ENCODE results near the gene CAPN14. TPM values are rescaled to one million over a fixed set of nuclear protein-coding genes. Genes with fewer than 3 reads are reported as not detected.
A peak's percentile ranks its signal among the peaks of the same experiment; 100 is the strongest.

The CAPN14 gene
- total RNA-seq, 1 experiment from 2014 or later = 0.42 TPM

DNA sequence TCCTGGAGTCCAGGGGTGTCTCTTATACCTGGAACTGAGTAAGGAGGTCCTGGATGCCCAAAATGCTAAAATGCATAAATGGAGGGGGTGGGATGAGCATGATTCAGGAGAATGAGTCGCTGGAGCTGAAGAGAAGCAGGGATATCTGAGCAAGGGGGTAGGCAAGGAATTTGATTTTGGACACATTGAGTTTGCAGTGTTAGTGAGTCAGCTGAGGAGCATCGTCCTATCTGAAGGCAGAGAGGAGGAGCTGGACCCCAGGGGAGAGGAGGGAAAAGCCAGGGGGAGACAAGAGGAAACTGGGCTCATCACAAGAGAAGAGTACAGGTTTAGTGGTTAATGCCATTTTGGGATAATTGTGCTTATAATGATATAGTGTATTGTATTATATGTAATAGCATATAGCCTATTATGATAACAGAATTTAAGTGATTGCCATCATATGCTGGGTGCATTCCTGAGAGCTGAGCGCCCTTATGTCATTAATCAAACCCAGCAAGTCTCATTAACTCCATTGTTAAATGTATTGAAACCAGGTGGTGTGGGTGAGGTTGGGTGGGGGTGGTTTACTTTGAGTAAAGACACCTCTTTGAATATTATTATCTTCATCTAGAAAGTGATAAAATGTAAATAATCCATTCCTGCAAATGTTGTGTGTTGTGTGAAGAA, 29.0 kb upstream of the CAPN14 start:
- in situ Hi-C loops (cut with HindIII; ENCODE audit: low pct_unique_long_range_greater_than_20kb, low sequenced_read_pairs) = no loop called here

DNA sequence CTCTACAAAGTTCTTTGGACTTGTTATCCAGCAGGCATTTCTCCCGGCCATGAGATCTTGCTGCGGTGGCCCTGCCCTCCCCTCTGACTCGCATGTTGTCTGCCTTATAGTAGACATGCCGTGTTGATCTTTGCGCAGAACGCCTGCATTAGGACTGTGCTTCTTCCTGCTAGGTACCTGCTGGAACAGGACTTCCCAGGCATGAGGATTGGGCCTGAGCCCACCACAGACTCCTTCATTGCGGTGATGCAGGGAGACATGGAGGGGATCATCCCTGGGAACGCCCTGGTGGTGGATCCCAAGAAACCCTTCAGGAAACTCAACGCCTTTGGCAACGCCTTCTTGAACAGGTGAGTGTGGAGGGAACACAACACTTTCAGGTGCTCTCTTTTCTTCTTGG, 26.8 kb upstream of the CAPN14 start:
- DNase-seq (ENCODE audit: low read depth, low spot score) = no peak
- in situ Hi-C loops (cut with HindIII; ENCODE audit: low pct_unique_long_range_greater_than_20kb, low sequenced_read_pairs) = no loop called here

More for the DNA sequence above, 29.0 kb upstream of the CAPN14 start:
- no peak for DNase-seq (ENCODE audit: low read depth, low spot score)

DNA sequence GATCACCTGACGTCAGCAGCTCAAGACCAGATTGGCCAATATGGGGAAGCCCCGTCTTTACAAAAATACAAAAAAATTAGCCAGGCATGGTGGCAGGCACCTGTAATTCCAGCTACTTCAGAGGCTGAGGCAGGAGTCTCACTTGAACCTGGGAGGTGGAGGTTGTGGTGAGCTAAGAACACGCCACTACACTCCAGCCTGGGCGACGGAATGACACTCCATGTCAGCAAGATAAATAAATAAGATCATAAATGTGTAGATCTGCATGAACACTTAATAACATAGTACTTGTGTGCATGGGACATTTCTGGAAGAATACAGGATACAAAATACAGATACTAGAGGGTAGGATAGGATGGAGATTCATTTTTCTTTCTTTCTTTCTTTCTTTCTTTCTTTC, 25.7 kb upstream of the CAPN14 start:
- no peak for DNase-seq (ENCODE audit: low read depth, low spot score)
- in situ Hi-C loops (cut with HindIII; ENCODE audit: low pct_unique_long_range_greater_than_20kb, low sequenced_read_pairs) = no loop called here

DNA sequence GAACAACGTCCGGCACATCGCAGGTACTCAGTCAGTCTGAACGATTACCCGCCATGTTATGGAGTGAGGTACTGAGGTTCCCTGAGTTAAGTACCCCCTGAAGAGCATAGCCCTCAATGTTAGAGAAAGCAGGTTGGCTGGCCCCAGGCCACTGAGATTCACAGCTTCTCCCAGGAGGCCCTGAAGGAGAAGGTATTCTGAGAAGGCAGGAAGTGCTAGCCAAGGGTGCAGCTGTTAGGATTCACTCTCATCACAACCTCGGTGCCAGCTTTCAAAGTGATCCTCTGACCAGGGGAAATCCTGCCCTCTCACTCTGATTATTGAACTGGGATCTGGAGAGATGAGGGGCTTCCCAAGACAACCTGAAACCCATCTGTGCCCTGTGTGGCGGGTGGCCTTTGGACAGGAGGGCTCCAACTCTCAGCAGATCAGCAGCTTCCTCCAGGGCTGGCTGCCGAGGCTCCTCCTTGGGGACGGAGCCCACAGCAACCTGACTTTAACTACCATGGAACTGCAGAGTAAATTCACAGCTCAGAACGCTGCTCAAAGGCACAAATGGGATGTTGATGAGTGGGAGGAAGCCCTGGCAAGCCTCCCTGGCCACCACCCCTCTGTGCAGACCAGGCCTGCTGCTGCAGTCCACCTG, 24.4 kb upstream of the CAPN14 start:
- in situ Hi-C loops (cut with HindIII; ENCODE audit: low pct_unique_long_range_greater_than_20kb, low sequenced_read_pairs) = no loop called here
- no peak for DNase-seq (ENCODE audit: low read depth, low spot score)

DNA sequence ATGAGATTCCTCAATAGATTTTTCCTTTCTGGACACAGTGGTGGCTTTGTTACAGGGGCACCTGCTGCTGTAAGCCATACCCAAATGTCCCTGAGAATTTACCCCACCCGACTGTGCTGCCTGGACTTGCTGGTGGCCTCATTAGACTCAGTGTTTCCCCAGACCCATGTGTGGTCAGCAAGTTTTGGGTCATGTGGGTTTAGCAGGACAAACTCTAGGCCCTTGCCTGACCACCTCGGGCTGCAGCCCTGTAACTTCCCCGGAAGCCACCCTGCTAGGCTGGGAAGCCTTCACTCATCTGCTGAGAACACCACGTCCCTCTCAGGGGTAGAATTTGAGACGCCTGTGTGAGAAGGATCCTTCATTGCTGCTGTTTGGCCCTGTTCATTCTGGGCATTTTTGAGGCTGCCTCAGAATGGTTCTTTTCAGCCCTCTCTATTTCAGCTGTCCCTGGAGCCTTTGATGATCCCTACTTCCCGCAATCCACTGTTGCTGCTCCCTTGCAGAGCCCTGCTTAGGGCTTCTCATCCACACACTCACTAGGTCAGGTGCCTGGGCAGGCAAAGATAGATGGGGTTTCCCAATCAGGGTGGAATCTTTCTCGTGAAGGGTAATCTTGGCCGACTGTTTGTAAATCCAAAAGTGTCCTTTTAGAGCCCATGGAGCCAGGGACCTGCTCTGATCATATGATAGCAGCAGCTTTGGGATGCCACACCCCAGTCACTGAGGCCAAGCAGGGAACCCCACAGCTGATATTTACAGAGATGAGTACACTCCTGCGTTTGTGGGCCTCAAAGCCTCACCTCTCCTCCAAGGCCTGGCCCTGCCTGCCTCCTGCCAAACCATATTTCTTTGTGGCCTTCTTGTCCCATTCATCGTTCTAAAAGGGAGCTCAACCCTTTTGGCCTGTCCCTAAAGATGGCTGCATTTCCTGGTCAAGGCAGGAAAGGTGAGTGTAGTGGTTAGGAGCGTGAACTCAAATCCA, 23.4 kb upstream of the CAPN14 start:
- in situ Hi-C loops (cut with HindIII; ENCODE audit: low pct_unique_long_range_greater_than_20kb, low sequenced_read_pairs) = no loop called here
- no peak for DNase-seq (ENCODE audit: low read depth, low spot score)

DNA sequence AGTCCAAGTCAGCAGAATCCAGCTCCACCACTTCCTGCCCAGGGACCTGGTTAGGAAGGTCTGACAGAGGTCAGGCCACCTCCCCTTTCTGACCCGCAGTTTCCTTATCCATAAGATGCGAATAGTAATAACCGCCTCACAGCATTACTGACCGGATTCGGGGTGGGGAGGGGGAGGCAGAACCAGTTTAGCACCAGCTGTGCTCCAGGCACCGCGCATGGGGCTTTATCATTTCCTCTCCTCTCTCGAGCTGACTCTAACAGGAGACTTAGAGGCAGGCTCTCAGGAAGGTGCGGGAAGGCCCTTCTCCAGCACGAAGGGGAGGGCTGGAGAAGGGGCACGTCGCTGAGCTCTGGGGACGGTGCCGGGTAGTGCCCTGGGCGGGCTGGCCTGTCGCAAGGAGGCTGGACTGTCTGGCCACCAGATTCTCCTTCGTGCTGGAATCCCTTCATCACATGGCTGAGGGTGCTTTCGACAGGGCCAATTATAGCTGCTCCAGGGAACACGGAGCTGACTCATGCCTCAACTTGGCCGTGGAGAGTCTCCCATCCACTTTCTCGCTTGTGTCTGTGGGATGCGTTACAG, 22.4 kb upstream of the CAPN14 start:
- no peak for DNase-seq (ENCODE audit: low read depth, low spot score)
- in situ Hi-C loops (cut with HindIII; ENCODE audit: low pct_unique_long_range_greater_than_20kb, low sequenced_read_pairs) = no loop called here

DNA sequence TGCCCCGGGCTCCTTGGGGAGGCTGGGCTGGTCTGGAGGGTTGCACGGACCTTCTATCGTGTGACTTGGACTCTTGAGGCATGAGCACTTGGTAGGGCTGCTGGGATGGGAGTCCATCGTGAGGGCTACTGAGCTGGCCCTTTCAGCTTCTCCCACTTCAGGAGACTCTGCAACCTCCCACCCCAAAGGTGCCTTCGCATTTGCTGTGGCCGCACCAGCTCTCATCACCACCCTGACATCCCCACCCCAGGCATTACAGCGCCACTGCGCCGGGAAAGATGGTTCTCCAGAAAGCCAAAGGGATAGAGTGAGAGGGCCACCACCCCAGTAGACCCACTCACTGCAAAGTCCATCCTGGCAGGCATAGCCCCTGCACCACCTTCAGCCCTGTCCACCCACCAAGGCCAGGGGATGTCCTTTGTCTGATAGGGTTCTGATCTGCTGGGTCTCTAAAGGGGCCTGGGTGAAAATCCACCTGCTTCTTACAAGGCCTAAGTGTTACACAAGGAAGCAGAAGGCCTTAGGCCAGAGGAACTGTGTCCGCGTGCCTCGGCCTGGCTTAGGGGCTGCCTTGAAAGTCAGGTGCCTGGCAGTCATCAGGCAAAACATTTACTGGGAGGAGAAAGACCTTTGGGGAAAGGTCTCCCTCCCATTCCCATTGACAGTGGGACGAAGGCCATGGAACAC, 21.7 kb upstream of the CAPN14 start:
- no peak for DNase-seq (ENCODE audit: low read depth, low spot score)
- in situ Hi-C loops (cut with HindIII; ENCODE audit: low pct_unique_long_range_greater_than_20kb, low sequenced_read_pairs) = no loop called here

DNA sequence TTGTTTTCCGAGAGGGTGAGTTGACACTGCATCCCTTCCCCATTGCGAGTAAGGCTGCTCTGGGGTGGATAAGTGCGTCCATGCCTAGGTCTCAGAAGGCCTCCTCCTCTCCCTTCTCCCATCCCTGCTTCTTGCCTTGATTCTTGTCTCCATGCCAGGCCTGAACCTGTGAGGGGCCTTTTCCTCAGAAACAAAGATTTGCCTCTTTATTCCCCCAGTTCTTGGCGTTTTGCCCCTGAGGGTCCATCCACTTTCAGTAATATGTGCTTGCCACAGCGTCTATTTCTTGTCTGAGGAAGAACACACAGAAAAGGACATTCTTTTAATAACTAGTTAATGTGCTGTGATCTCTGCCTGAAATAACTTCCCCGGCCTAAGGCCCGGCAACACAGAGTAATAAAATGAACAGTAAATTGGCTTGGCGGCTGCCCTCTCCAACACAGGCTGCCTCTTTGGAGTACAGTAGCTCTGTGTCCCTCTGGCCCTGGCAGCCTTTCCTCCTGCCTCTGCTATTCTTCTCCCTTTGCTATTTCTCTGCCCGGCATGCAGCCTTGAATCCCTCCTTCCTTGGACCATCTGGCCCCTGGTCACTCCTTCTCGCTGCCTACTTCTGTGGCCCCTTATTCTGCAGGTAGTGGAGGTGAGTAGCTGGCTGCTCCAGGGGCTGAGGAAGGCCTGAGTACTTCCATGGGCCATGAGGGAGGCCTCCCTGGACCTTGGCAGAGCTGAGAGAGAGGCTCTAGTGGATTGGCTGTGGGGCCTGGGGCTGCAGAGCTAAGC, 21.0 kb upstream of the CAPN14 start:
- in situ Hi-C loops (cut with HindIII; ENCODE audit: low pct_unique_long_range_greater_than_20kb, low sequenced_read_pairs) = no loop called here

DNA sequence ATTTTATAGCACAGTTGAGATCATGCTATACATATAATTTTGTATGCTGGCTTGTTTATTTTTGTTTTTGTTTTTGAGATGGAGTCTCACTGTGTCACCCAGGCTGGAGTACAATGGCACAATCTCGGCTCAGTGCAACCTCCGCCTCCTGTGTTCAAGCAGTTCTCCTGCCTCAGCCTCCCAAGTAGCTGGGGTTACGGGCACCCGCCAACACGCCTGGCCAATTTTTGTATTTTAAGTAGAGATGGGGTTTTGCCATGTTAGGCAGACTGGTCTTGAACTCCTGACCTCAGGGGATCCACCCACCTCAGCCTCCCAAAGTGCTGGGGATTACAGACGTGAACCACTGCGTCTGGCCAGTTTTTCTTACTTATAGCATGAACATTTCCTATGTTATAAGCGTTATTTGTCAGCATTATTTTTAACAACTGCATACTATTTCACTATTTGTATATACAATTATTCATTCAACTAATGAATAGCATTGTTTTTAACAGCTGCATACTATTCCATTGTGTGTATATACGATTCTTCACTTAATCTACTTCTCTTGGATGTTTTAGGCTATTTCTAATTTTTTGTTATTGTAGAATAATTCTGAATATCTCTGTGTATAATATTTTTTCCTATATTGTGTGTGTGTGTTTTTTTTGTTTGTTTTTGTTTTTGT, 20.2 kb upstream of the CAPN14 start:
- in situ Hi-C loops (cut with HindIII; ENCODE audit: low pct_unique_long_range_greater_than_20kb, low sequenced_read_pairs) = no loop called here
- DNase-seq (ENCODE audit: low read depth, low spot score) = no peak

More for the DNA sequence above, 21.0 kb upstream of the CAPN14 start:
- DNase-seq (ENCODE audit: low read depth, low spot score) = no peak

DNA sequence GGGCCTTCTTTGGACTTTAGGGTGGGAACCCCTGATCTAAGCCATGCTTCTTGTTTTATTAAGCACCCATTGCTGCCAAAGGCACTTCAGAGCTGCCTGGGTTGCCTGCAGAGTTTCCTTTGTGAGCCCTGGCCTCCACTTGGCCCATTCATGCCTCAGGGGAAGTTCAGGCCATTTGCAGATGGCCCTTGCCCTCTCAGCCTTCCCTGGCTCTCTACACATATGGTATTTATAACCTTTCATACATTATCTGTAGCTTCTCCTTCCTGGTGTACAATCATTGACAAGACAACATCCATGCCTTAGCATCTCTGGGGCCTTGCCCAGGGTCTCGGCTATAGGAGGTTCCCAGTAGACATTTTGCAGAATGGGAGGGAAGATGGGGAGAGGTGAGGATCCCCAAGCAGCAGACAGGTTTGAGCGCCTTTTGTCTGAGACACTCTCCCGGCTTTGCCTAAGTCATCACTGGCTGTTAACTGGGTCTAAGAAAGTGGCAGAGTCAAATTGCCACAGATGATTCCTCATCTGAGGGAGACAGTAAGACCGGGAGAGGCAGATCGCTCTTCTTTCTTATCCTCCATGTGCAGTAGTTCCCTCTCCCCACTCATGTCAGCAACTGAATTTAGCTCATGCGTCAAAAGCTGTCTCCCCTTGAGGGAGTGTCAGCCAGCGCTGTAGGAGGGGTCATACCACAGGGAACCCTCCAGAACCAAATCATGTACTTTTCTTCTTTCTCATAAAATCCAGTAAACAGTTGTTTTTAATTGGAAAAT, 19.3 kb upstream of the CAPN14 start:
- DNase-seq (ENCODE audit: low read depth, low spot score) = no peak

DNA sequence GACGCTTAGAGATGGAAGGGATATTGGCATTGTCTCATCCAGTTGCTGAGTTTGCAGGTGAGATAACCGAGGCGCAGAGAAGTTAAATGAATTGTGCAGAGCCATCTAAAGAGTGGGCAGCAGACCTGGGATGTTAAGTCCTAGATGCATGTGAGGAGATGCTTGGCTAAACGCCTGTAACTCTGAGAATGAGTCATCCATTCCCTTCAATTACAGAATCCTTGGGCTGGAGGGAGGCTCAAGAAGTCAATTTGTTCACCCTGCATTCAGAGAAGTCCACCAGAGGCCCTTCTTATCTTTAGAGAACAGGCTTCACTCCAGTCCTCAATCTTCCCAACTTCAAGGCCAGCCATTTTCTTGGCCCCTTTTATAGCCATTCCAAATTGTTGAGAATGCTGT, 18.2 kb upstream of the CAPN14 start:
- DNase-seq (ENCODE audit: low read depth, low spot score) = no peak
- in situ Hi-C loops (cut with HindIII; ENCODE audit: low pct_unique_long_range_greater_than_20kb, low sequenced_read_pairs) = no loop called here

More for the DNA sequence above, 19.3 kb upstream of the CAPN14 start:
- in situ Hi-C loops (cut with HindIII; ENCODE audit: low pct_unique_long_range_greater_than_20kb, low sequenced_read_pairs) = no loop called here

DNA sequence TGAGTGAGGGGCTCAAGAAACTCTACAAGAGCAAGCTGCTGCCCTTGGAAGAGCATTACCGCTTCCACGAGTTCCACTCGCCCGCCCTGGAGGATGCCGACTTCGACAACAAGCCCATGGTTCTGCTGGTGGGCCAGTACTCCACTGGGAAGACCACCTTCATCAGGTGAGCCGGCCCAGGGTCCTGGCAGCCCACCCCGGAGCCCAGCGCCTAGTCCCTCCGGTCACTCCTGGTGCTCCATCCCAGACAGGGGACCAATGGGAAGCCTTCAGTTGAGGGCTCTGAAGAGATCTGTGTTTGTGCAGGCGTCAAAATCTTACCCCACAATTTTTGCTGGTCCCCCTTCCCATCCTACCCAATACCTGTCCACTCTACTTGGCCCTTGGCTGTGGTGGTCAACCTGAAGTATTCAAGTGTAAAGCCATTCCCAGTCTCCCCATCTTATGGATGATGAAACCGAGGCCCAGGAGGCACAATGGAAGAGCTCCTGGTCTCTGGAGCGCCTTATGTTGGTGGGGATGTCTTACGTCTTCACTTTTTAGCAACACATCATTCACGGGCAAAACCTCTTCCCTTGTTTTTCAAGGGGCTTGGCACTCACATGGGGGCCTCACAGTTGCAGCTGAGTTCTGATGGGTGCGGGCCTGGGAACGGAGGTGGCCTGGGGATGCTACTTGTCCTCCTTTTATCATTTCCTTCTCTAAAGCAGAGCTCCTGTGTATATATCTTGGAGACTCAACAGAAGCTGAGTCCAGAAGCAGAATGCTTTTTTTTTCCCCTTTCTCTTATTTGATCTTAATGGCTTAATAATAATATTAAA, 17.6 kb upstream of the CAPN14 start:
- DNase-seq (ENCODE audit: low read depth, low spot score) = no peak
- in situ Hi-C loops (cut with HindIII; ENCODE audit: low pct_unique_long_range_greater_than_20kb, low sequenced_read_pairs) = no loop called here

DNA sequence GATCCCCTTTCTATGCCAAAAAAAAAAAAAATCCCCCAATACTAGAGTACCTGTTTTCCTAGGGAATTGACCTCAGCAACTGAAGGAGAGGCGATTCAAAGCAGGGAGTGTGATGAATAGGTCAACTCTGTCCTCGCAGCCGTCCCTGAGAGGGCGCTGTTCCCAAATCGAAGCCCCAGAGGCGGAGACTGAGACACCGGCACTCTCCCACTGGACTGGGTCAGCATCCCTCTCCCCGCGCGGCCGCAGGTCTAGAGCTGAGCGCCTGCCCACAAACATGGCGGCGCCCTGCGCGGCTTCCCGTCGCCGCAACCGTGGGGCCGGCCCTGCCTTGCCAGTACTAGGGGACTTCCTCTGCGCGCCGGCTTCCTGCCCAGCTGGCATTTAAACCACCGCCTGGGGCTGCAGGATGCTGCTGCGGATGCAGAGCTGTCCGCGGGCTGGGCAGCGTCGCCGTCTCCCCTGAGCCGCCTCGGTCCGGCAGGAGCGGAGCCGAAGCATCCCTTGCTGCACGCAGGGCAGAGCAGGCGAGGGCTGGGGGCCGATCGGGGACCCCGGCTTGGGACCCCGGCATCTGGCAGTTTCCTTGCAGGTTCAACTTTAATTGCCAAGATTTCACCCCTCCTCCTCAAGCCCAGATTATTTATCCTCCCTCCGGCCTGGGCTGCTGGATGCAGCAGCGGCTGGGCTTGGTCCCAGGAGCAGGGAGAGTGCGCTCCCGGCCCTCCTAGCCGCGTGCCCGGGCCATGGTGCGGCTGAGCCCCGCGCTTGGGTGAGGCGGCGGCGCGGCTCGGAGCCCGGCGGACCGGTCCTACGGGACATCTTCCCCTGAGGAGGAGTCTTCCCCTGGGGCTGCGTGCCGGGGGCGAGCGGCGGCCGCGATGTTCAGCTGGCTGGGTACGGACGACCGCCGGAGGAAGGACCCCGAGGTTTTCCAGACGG, 16.7 kb upstream of the CAPN14 start, which contains the start of gene EHD3:
Gene EHD3 (plus strand): TSS at position 412 of the 942 bp plus-strand sequence. CDS start 470 bp downstream, at position 882.
- in situ Hi-C loops (cut with HindIII; ENCODE audit: low pct_unique_long_range_greater_than_20kb, low sequenced_read_pairs) = no loop called here
- peak; percentile 90 for DNase-seq (ENCODE audit: low read depth, low spot score)

DNA sequence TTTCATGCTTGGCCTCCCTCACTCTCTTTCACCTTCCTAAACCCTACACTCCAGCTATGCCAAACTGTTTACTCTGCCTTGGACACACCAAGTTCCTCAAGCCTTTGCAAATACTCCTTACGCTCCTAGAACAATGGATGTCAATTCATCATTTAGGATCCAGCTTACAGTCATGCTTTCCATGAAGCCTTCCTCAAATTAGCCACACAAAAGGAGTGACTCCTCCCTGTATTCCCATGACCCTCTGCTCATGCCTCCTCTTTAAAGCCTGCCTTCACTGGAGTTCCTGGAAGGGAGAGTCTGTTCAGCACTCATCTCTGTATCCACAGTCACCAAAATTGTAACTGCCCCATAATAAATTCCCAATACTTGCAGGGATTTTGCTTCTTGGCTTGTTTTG, 15.9 kb upstream of the CAPN14 start:
- in situ Hi-C loops (cut with HindIII; ENCODE audit: low pct_unique_long_range_greater_than_20kb, low sequenced_read_pairs) = no loop called here
- peak; percentile 50 for DNase-seq (ENCODE audit: low read depth, low spot score)
